ENCODE results near the gene GLCCI1. TPM values are rescaled to one million over a fixed set of nuclear protein-coding genes. Genes with fewer than 3 reads are reported as not detected.
"Not testable (repeated sequence)": the region's sequence is repeated elsewhere in the genome, so short reads cannot be mapped to it uniquely, and the experiment has no call there.

GLCCI1 gene
- total RNA-seq, 4 donors from 2014 or later = 1.5 to 9.9 (median 5.6) TPM

- Histone ChIP-seq H3K36me3 (no peaks in the 10 kb centered on the region), H3K4me1 (peaks cover 0 to 15% (median 0%) of the 10 kb centered on the region in 3 donors), H3K4me3 (no peak overlapping the region), H3K27ac (no peak overlapping the region), H3K9me3 (peaks cover 0 to 24% (median 0%) of the 10 kb centered on the region in 3 donors), H3K27me3 (no peaks in the 10 kb centered on the region)
- intact Hi-C loops (cut with DNase I) = no loop called here
- 90 to 97% methylated on average over 2 of the region's 2 CpGs for WGBS, 2 donors
- DNase-seq = no peak
- TF ChIP-seq POLR2A (IDR thresholded peaks at IDR 0.05) (no peak), CTCF (IDR thresholded peaks at IDR 0.05) (no peak)
These were observed 21.8 kb downstream of the GLCCI1 start for GRCh38 chr7:7990441-7990761.

- intact Hi-C loops (cut with DNase I) = no loop called here
- TF ChIP-seq POLR2A (IDR thresholded peaks at IDR 0.05) (no peak), CTCF (IDR thresholded peaks at IDR 0.05) (no peak)
- H3K4me1 ChIP-seq = peaks cover 0 to 15% (median 2%) of the 10 kb centered on the region in 3 donors
- H3K36me3 ChIP-seq = no peaks in the 10 kb centered on the region
- H3K4me3 ChIP-seq = no peak overlapping the region
- no peaks in the 10 kb centered on the region for H3K27me3 ChIP-seq
- peaks cover 0 to 24% (median 0%) of the 10 kb centered on the region in 3 donors for H3K9me3 ChIP-seq
- WGBS, 2 donors = 100% methylated on average over 1 of the region's 1 CpG
- H3K27ac ChIP-seq = no peak overlapping the region
- DNase-seq = no peak
These were observed 23.9 kb downstream of the GLCCI1 start for GRCh38 chr7:7992506-7992905.

- intact Hi-C loops (cut with DNase I); H3K36me3 ChIP-seq; H3K4me3 ChIP-seq; H3K4me1 ChIP-seq; H3K27ac ChIP-seq; DNase-seq; H3K27me3 ChIP-seq: not testable (repeated sequence)
- WGBS, 2 donors = 96 to 99% methylated on average over 6 of the region's 6 CpGs
- peaks cover 0 to 28% (median 0%) of the 10 kb centered on the region in 3 donors for H3K9me3 ChIP-seq
These were observed 26.8 kb downstream of the GLCCI1 start for GRCh38 chr7:7995348-7995747.

- H3K36me3 ChIP-seq = no peaks in the 10 kb centered on the region
- H3K4me3 ChIP-seq = no peak overlapping the region
- no peak for DNase-seq
- intact Hi-C loops (cut with DNase I) = no loop called here
- no peaks in the 10 kb centered on the region for H3K27me3 ChIP-seq
- TF ChIP-seq CTCF (IDR thresholded peaks at IDR 0.05) = no peak
- TF ChIP-seq POLR2A (IDR thresholded peaks at IDR 0.05) = no peak
- no peak overlapping the region for H3K27ac ChIP-seq
- peaks cover 0 to 2% (median 0%) of the 10 kb centered on the region in 3 donors for H3K4me1 ChIP-seq
- H3K9me3 ChIP-seq = peaks cover 0 to 26% (median 0%) of the 10 kb centered on the region in 3 donors
These were observed 28.0 kb downstream of the GLCCI1 start for GRCh38 chr7:7996568-7996967.

GRCh38 chr7:8000315-8000941 is 31.8 kb downstream of the GLCCI1 start:
- intact Hi-C loops (cut with DNase I) = no loop called here
- WGBS, 2 donors = 45 to 48% methylated on average over 1 of the region's 1 CpG
- DNase-seq = no peak
- Histone ChIP-seq H3K4me3 (no peak overlapping the region), H3K27me3 (no peaks in the 10 kb centered on the region), H3K9me3 (peaks cover 0 to 4% (median 0%) of the 10 kb centered on the region in 3 donors), H3K27ac (no peak overlapping the region), H3K36me3 (peaks cover 0 to 10% (median 0%) of the 10 kb centered on the region in 3 donors), H3K4me1 (peaks cover 0 to 2% (median 0%) of the 10 kb centered on the region in 3 donors)
- TF ChIP-seq POLR2A (IDR thresholded peaks at IDR 0.05) (no peak), CTCF (IDR thresholded peaks at IDR 0.05) (no peak)

- no peaks in the 10 kb centered on the region for H3K4me1 ChIP-seq
- TF ChIP-seq CTCF (IDR thresholded peaks at IDR 0.05) (no peak), POLR2A (IDR thresholded peaks at IDR 0.05) (no peak)
- peaks cover 0 to 33% (median 0%) of the 10 kb centered on the region in 3 donors for H3K36me3 ChIP-seq
- no peak overlapping the region for H3K27ac ChIP-seq
- intact Hi-C loops (cut with DNase I) = no loop called here
- no peak for DNase-seq
- H3K4me3 ChIP-seq = no peak overlapping the region
- H3K27me3 ChIP-seq = no peaks in the 10 kb centered on the region
- H3K9me3 ChIP-seq = peaks cover 0 to 4% (median 0%) of the 10 kb centered on the region in 3 donors
- WGBS, 2 donors = 67% methylated on average over 3 of the region's 3 CpGs
These were observed 34.5 kb downstream of the GLCCI1 start for GRCh38 chr7:8003077-8003476.

Measured in esophagus squamous epithelium (tissue), 5 donors.